GM23248 (cell line): ENCODE results near the gene FGF22. TPM values are rescaled to one million over a fixed set of nuclear protein-coding genes. Genes with fewer than 3 reads are reported as not detected.

Source experiments
- DNase-seq: peaks from one replicate; pipeline ENCODE4 v3.0.0-alpha.2; 2015
- H2AFZ ChIP-seq: fragments of 200-600 bp; sonication (generic); 2 replicates; pipeline ENCODE4 v1.6.1; 2016; ENCODE audit warnings: antibody characterized with exemption
- H3F3A ChIP-seq: fragments of 200-600 bp; sonication (generic); 2 replicates; pipeline ENCODE4 v1.6.1; 2016; ENCODE audit warnings: mild to moderate bottlenecking, antibody characterized with exemption, mixed run types; ENCODE audit not compliant: insufficient read depth
- H3K27ac ChIP-seq: fragments of 200-600 bp; sonication (generic); 2 replicates; pipeline ENCODE4 v1.5.1; 2016; ENCODE audit warnings: mild to moderate bottlenecking
- H3K27me3 ChIP-seq: fragments of 200-600 bp; sonication (generic); replicated peaks from 2 replicates; pipeline ENCODE4 v1.6.1; 2016; ENCODE audit warnings: mild to moderate bottlenecking; ENCODE audit not compliant: insufficient read depth
- H3K36me3 ChIP-seq: fragments of 200-600 bp; sonication (generic); 2 replicates; pipeline ENCODE4 v1.6.1; 2016; ENCODE audit warnings: low read depth, mild to moderate bottlenecking
- H3K4me1 ChIP-seq: fragments of 200-600 bp; sonication (generic); 2 replicates; pipeline ENCODE4 v1.6.1; 2016; ENCODE audit warnings: mild to moderate bottlenecking; ENCODE audit not compliant: insufficient read depth
- H3K4me2 ChIP-seq: fragments of 200-600 bp; sonication (generic); one replicate; pipeline ENCODE4 v1.6.1; 2016; ENCODE audit warnings: mild to moderate bottlenecking; ENCODE audit not compliant: unreplicated experiment
- H3K4me3 ChIP-seq: fragments of 200-600 bp; sonication (generic); 2 replicates; pipeline ENCODE4 v1.5.1; 2016; ENCODE audit warnings: mild to moderate bottlenecking
- H3K79me2 ChIP-seq: fragments of 200-600 bp; sonication (generic); 2 replicates; pipeline ENCODE4 v1.6.1; 2016; ENCODE audit warnings: mild to moderate bottlenecking; ENCODE audit not compliant: insufficient read depth
- H3K9ac ChIP-seq: fragments of 200-600 bp; sonication (generic); 2 replicates; pipeline ENCODE4 v1.6.1; 2016; ENCODE audit warnings: mild to moderate bottlenecking
- H3K9me2 ChIP-seq: fragments of 200-600 bp; sonication (generic); 2 replicates; pipeline ENCODE4 v1.6.1; 2016; ENCODE audit warnings: mixed run types, mild to moderate bottlenecking, moderate library complexity; ENCODE audit not compliant: insufficient read depth
- H3K9me3 ChIP-seq: fragments of 200-600 bp; sonication (generic); one replicate; pipeline ENCODE4 v1.6.1; 2017; ENCODE audit warnings: low read depth
- H4K20me1 ChIP-seq: fragments of 200-600 bp; sonication (generic); 2 replicates; pipeline ENCODE4 v1.6.0; 2016; ENCODE audit not compliant: insufficient read depth
- EZH2 ChIP-seq: fragments of 200-600 bp; sonication (generic); IDR thresholded peaks from 2 replicates; pipeline ENCODE4 v1.6.1; 2018; ENCODE audit warnings: antibody characterized with exemption, mild to moderate bottlenecking; ENCODE audit not compliant: insufficient read depth, poor library complexity, severe bottlenecking
- EZH2phosphoT487 ChIP-seq: fragments of 200-600 bp; sonication (generic); IDR thresholded peaks from 2 replicates; pipeline ENCODE4 v1.6.1; 2018; ENCODE audit warnings: antibody characterized with exemption, moderate library complexity, mild to moderate bottlenecking, low read depth; ENCODE audit not compliant: insufficient read depth
- WGBS, 2 experiments: methylation state at CpG; one replicate each; pipeline ENCODE4 v1.1.6; 2015 to 2017; ENCODE audit warnings: low lambda C conversion rate in 2 of 2, low coverage in 1 of 2; ENCODE audit errors: missing lambda C conversion rate in 2 of 2; 5-methylcytosine and 5-hydroxymethylcytosine counted together
- in situ Hi-C: fragments of 300-500 bp; cut with MboI; formaldehyde crosslinking; loops from 2 replicates; pipeline ENCODE4 v1.15.0; 2020
- polyA plus RNA-seq: library from polyadenylated mRNA; unstranded; fragments of >200 nt; fragmentation: Nextera tagmentation; extraction: Ambion mirVana; gene quantifications from 2 replicates; pipeline ENCODE4 v1.2.1, GENCODE V29; 2016
- total RNA-seq: library from RNA; depleted of rRNA; stranded (reverse); fragments of >200 nt; shearing (Covaris generic); gene quantifications from 2 replicates; pipeline ENCODE4 v1.2.3, GENCODE V29; 2014

FGF22 gene
- total and polyA plus RNA-seq, 2 experiments from 2014 or later, result 1.2 TPM; not detected in 1

DNA sequence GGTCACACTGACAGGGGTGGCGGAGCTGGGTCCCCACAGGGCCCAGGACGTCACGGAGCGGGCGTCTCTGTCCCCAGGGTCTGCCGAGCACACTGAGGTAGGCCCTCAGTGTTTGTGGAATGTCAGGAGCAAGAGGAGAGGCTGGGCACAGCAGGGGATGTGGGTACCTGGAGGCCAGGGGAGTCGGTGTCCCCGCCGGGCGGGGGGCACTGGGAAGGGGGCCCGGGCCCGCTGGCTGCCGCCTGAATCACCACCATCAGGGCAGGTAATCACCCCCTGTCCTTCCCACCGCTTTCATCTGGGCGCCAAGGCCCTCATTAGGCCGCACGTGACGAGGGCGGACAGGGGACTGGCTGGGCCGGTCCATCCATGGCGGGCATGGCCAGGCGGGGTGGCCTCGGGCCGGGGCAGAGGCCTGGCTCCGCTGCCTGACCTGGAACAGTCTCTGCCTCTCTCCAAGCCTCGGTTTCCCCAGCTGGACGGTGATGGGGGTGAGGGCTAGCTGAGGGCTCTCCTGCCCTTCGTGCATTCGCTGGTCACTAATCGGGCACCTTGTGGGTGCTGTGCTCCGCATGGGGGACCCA is 1.0 kb downstream of the FGF22 start:
- in situ Hi-C loops, result no loop called here
- 87 to 90% methylated on average over 26 to 31 of the region's 31 CpGs for WGBS, 2 experiments
- H3K4me3 ChIP-seq, result no peak overlapping the region

GRCh38 chr19:641702-642101 is 2.0 kb downstream of the FGF22 start:
- Histone ChIP-seq H3K27ac (no peak overlapping the region), H3K4me2 (no peak overlapping the region), H3K9me2 (no peaks in the 10 kb centered on the region), H3K4me3 (no peak overlapping the region), H3K36me3 (peaks cover 3% of the 10 kb centered on the region; the same call in 1 of the 2 replicates), H3K9ac (no peak overlapping the region), H2AFZ (no peak overlapping the region), H4K20me1 (no peaks in the 10 kb centered on the region), H3K27me3 (no peaks in the 10 kb centered on the region), H3F3A (no peaks in the 10 kb centered on the region), H3K9me3 (no peaks in the 10 kb centered on the region), H3K4me1 (no peaks in the 10 kb centered on the region), H3K79me2 (no peaks in the 10 kb centered on the region)
- 78 to 81% methylated on average over 17 of the region's 17 CpGs for WGBS, 2 experiments
- DNase-seq, result no peak
- TF ChIP-seq EZH2phosphoT487, result no peak
- no peak for TF ChIP-seq EZH2
- in situ Hi-C loops, result no loop called here

More for the DNA sequence above, 1.0 kb downstream of the FGF22 start:
- no peaks in the 10 kb centered on the region for H3K4me1 ChIP-seq
- H3K9me3 ChIP-seq, result no peaks in the 10 kb centered on the region
- H4K20me1 ChIP-seq, result no peaks in the 10 kb centered on the region
- H3K36me3 ChIP-seq, result no peaks in the 10 kb centered on the region
- no peaks in the 10 kb centered on the region for H3K79me2 ChIP-seq
- no peak for TF ChIP-seq EZH2phosphoT487
- TF ChIP-seq EZH2, result no peak
- no peak overlapping the region for H3K27ac ChIP-seq
- no peaks in the 10 kb centered on the region for H3K9me2 ChIP-seq
- H2AFZ ChIP-seq, result no peak overlapping the region
- H3K27me3 ChIP-seq, result no peaks in the 10 kb centered on the region
- DNase-seq, result no peak
- no peak overlapping the region for H3K4me2 ChIP-seq
- no peak overlapping the region for H3K9ac ChIP-seq
- H3F3A ChIP-seq, result no peaks in the 10 kb centered on the region

- Histone ChIP-seq H3K27ac (no peak overlapping the region), H2AFZ (no peak overlapping the region), H3K4me1 (no peaks in the 10 kb centered on the region), H3K79me2 (peaks cover 5% of the 10 kb centered on the region; the same call in 1 of the 2 replicates), H3K4me3 (no peak overlapping the region), H3K9ac (no peak overlapping the region), H3K27me3 (no peaks in the 10 kb centered on the region), H3K4me2 (no peak overlapping the region), H3K9me3 (no peaks in the 10 kb centered on the region), H3K9me2 (no peaks in the 10 kb centered on the region), H4K20me1 (no peaks in the 10 kb centered on the region), H3K36me3 (peaks cover 7% of the 10 kb centered on the region; the same call in 1 of the 2 replicates), H3F3A (no peaks in the 10 kb centered on the region)
- in situ Hi-C loops, result no loop called here
- TF ChIP-seq EZH2 (no peak), EZH2phosphoT487 (no peak)
- no peak for DNase-seq
- 79 to 86% methylated on average over 30 to 70 of the region's 70 CpGs for WGBS, 2 experiments
These were observed 3.4 kb downstream of the FGF22 start for GRCh38 chr19:642767-643727.

- no peak overlapping the region for H2AFZ ChIP-seq
- no peak for TF ChIP-seq EZH2phosphoT487
- TF ChIP-seq EZH2, result no peak
- no peaks in the 10 kb centered on the region for H4K20me1 ChIP-seq
- no peak for DNase-seq
- peaks cover 7% of the 10 kb centered on the region; the same call in 1 of the 2 replicates for H3K36me3 ChIP-seq
- in situ Hi-C loops, result no loop called here
- no peaks in the 10 kb centered on the region for H3K9me3 ChIP-seq
- no peaks in the 10 kb centered on the region for H3K27me3 ChIP-seq
- H3K4me3 ChIP-seq, result no peak overlapping the region
- H3K9me2 ChIP-seq, result no peaks in the 10 kb centered on the region
- no peak overlapping the region for H3K4me2 ChIP-seq
- no peaks in the 10 kb centered on the region for H3F3A ChIP-seq
- H3K9ac ChIP-seq, result no peak overlapping the region
- WGBS, 2 experiments, result 90 to 93% methylated on average over 5 to 24 of the region's 24 CpGs
- peaks cover 9% of the 10 kb centered on the region; the same call in 1 of the 2 replicates for H3K79me2 ChIP-seq
- H3K27ac ChIP-seq, result no peak overlapping the region
- no peaks in the 10 kb centered on the region for H3K4me1 ChIP-seq
These were observed 4.1 kb downstream of the FGF22 start for GRCh38 chr19:643736-644135.
